ENCODE data around the gene TNKS1BP1. TPM values are rescaled to one million over a fixed set of nuclear protein-coding genes. Genes with fewer than 3 reads are reported as not detected.
"Not testable (repeated sequence)": the region's sequence is repeated elsewhere in the genome, so short reads cannot be mapped to it uniquely, and the experiment has no call there.

Gene TNKS1BP1
- total RNA-seq, 4 donors from 2014 or later: 241 to 276 (median 272) TPM

GRCh38 chr11:57303280-57303989 lies 21.3 kb downstream of the TNKS1BP1 start:
- DNase-seq (ENCODE audit: low spot score in 2 of 2): peak in 1 of 2 donors; percentile 57
- Histone ChIP-seq H3K36me3 (peaks cover 53% of the 10 kb centered on the region), H3K4me1 (peaks cover 55% of the 10 kb centered on the region), H3K4me3 (no peak overlapping the region), H3K9me3 (no peaks in the 10 kb centered on the region), H3K27me3 (no peaks in the 10 kb centered on the region), H3K27ac (peak overlapping the region; percentile 55)
- 81% methylated on average over 17 of the region's 17 CpGs for WGBS
- no peak for TF ChIP-seq POLR2A (IDR thresholded peaks at IDR 0.05)

- H3K27ac ChIP-seq: no peak overlapping the region
- WGBS: 88% methylated on average over 4 of the region's 15 CpGs
- no peaks in the 10 kb centered on the region for H3K27me3 ChIP-seq
- no peak for DNase-seq (ENCODE audit: low spot score in 2 of 2)
- no peak for TF ChIP-seq POLR2AphosphoS5 (IDR thresholded peaks at IDR 0.05)
- peaks cover 60% of the 10 kb centered on the region for H3K36me3 ChIP-seq
- no peak overlapping the region for H3K4me3 ChIP-seq
- H3K4me1 ChIP-seq: peaks cover 45% of the 10 kb centered on the region
- H3K9me3 ChIP-seq: no peaks in the 10 kb centered on the region
Measured at GRCh38 chr11:57302489-57302888, 22.3 kb downstream of the TNKS1BP1 start.

GRCh38 chr11:57301711-57302423 lies 22.9 kb downstream of the TNKS1BP1 start:
- peaks cover 39% of the 10 kb centered on the region for H3K4me1 ChIP-seq
- H3K27me3 ChIP-seq: no peaks in the 10 kb centered on the region
- no peaks in the 10 kb centered on the region for H3K9me3 ChIP-seq
- DNase-seq (ENCODE audit: low spot score in 2 of 2): peak in 1 of 2 donors; percentile 79
- WGBS: 93% methylated on average over 6 of the region's 27 CpGs
- TF ChIP-seq CTCF (IDR thresholded peaks at IDR 0.05) (no peak), POLR2A (IDR thresholded peaks at IDR 0.05) (no peak), EP300 (IDR thresholded peaks at IDR 0.05) (no peak), POLR2AphosphoS5 (IDR thresholded peaks at IDR 0.05) (no peak)
- no peak overlapping the region for H3K27ac ChIP-seq
- H3K36me3 ChIP-seq: peaks cover 63% of the 10 kb centered on the region
- no peak overlapping the region for H3K4me3 ChIP-seq

GRCh38 chr11:57300785-57301184 lies 24.0 kb downstream of the TNKS1BP1 start:
- Histone ChIP-seq H3K4me3 (no peak overlapping the region), H3K9me3 (no peaks in the 10 kb centered on the region), H3K4me1 (peaks cover 30% of the 10 kb centered on the region), H3K27ac (no peak overlapping the region), H3K36me3 (peaks cover 63% of the 10 kb centered on the region), H3K27me3 (no peaks in the 10 kb centered on the region)
- no peak for DNase-seq (ENCODE audit: low spot score in 2 of 2)
- TF ChIP-seq EP300 (IDR thresholded peaks at IDR 0.05) (no peak), CTCF (IDR thresholded peaks at IDR 0.05) (no peak), POLR2AphosphoS5 (IDR thresholded peaks at IDR 0.05) (no peak), POLR2A (IDR thresholded peaks at IDR 0.05) (no peak)
- 96% methylated on average over 10 of the region's 10 CpGs for WGBS

GRCh38 chr11:57299150-57299737 lies 25.5 kb downstream of the TNKS1BP1 start:
- peaks cover 63% of the 10 kb centered on the region for H3K36me3 ChIP-seq
- H3K27me3 ChIP-seq: no peaks in the 10 kb centered on the region
- no peak overlapping the region for H3K27ac ChIP-seq
- TF ChIP-seq CTCF (IDR thresholded peaks at IDR 0.05): no peak
- DNase-seq (ENCODE audit: low spot score in 2 of 2): no peak
- no peaks in the 10 kb centered on the region for H3K9me3 ChIP-seq
- peaks cover 30% of the 10 kb centered on the region for H3K4me1 ChIP-seq
- no peak overlapping the region for H3K4me3 ChIP-seq
- 96% methylated on average over 5 of the region's 5 CpGs for WGBS

GRCh38 chr11:57297221-57297620 lies 27.5 kb downstream of the TNKS1BP1 start:
- Histone ChIP-seq H3K27me3 (no peaks in the 10 kb centered on the region), H3K36me3 (peaks cover 48% of the 10 kb centered on the region), H3K4me3 (no peak overlapping the region), H3K4me1 (peaks cover 29% of the 10 kb centered on the region), H3K9me3 (no peaks in the 10 kb centered on the region), H3K27ac (no peak overlapping the region)
- 80% methylated on average over 2 of the region's 2 CpGs for WGBS
- no peak for TF ChIP-seq POLR2AphosphoS5 (IDR thresholded peaks at IDR 0.05)
- TF ChIP-seq POLR2A (IDR thresholded peaks at IDR 0.05): no peak
- TF ChIP-seq EP300 (IDR thresholded peaks at IDR 0.05): no peak
- TF ChIP-seq CTCF (IDR thresholded peaks at IDR 0.05): no peak
- no peak for DNase-seq (ENCODE audit: low spot score in 2 of 2)

GRCh38 chr11:57296205-57296604 lies 28.5 kb downstream of the TNKS1BP1 start:
- 64% methylated on average over 3 of the region's 3 CpGs for WGBS

More at GRCh38 chr11:57296205-57296604, 28.5 kb downstream of the TNKS1BP1 start:
- not testable (repeated sequence) for H3K4me3 ChIP-seq; H3K9me3 ChIP-seq; H3K27me3 ChIP-seq; DNase-seq (ENCODE audit: low spot score in 2 of 2); H3K27ac ChIP-seq
- Histone ChIP-seq H3K36me3 (peaks cover 37% of the 10 kb centered on the region), H3K4me1 (peaks cover 29% of the 10 kb centered on the region)
